T47D (cell line): ENCODE results near the gene NUP35.
A peak's percentile ranks its signal among the peaks of the same experiment; 100 is the strongest.

ENCODE experiments used
- DNase-seq, 2 experiments: peaks; one replicate each; pipeline versions ENCODE4 v3.0.0 to v3.0.0-alpha.2; 2011 to 2012; ENCODE audit warnings: low read depth in 1 of 2, low spot score in 1 of 2
- JUND ChIP-seq: IDR thresholded peaks from 2 replicates; pipeline ENCODE4 v1.6.1; 2012; ENCODE audit warnings: low read depth
- in situ Hi-C: cut with HindIII; loops from 2 replicates; pipeline ENCODE4 v1.10.0; 2016; ENCODE audit warnings: low sequenced_read_pairs, low pct_unique_long_range_greater_than_20kb

NUP35 gene, protein sequence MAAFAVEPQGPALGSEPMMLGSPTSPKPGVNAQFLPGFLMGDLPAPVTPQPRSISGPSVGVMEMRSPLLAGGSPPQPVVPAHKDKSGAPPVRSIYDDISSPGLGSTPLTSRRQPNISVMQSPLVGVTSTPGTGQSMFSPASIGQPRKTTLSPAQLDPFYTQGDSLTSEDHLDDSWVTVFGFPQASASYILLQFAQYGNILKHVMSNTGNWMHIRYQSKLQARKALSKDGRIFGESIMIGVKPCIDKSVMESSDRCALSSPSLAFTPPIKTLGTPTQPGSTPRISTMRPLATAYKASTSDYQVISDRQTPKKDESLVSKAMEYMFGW

DNA sequence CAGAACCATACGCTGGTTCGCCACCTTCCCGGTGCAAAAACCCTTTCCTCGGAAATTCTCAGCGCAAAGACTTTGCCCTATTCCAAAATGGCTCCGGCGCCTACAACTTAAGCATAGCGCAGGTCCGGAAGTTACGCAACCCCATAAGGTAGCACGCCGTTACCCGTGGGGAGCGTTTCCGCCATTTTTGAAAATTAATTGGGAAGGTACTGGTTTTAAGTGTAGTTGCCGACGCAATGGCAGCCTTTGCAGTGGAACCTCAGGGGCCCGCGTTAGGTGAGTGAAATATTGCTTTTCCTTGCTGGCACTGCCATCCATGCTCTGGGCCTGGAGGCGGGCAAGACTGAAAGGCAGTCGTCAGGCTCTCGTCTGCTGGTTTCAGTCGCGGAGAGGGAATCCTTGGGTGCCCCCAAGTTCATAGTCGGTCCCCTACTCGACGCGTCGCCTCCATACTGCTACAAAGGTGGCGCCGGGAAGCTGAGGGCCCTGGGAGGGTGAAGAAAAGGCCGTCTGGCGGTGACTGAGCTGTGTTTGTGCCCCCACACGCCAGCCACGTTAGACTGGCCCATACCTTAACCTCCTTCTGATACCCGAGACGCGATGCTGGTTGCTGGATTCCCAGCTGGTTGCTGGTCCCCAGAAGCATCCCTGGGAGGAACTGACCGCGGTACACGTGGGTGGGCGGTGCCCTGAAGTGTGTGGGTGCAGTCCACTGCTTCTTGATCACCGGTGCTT is at the start of gene NUP35:
Gene NUP35, plus strand, starts transcription at position 222 of the 735 bp plus-strand sequence. Its CDS starts 15 bp downstream, at position 237.
- peak; percentile 18 to 91 for DNase-seq
- in situ Hi-C loops, result no loop called here
- TF ChIP-seq JUND, result no peak

DNA sequence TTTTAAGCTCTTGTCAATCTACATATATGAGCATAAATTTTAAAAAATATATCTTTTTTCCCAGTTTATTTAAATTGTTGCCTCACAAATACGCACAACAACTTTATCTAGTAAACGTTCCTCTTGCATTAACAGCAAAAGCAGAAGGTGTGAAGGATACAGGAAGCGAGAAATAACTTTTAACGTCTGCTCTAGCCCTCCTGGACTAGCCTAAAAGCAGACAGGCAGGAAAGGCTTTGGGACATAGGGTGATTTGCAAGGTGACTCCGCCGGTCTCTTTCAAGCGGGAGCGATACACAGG is 46.1 kb upstream of the NUP35 start:
- no peak for DNase-seq
- in situ Hi-C loops, result no loop called here
- no peak for TF ChIP-seq JUND

DNA sequence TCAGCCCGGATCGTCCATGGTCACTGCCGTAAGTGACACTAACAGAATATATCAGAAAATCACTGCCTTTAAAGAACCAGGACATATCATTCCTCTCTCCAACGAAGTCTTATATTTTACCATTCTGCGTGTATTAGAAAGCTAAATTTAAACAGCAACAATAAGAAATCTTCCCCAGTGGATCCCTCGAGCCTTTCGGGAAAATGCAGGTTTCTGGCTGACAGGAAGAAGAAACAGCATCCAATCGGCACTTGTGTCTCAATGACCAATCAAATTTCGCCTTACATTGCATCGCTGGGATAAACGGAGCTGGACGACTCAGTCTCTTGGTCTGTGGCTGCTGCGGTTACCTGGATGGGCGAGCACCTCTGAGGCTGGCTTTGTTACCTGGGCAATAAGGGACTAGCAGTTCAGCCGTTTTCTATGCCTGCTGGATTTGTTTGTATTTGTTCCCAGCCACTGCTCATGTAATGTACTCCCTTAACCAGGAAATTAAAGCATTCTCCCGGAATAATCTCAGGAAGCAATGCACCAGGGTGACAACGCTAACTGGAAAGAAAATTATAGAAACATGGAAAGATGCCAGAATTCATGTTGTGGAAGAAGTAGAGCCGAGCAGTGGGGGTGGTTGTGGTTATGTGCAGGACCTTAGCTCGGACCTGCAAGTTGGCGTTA is 45.6 kb upstream of the NUP35 start, which contains the start of gene DUSP19:
Gene DUSP19, plus strand, starts transcription at position 284 of the 675 bp plus-strand sequence. Its CDS starts 187 bp downstream, at position 471.
- TF ChIP-seq JUND, result no peak
- DNase-seq, result peak; percentile 65 to 96
- in situ Hi-C loops, result no loop called here

DNA sequence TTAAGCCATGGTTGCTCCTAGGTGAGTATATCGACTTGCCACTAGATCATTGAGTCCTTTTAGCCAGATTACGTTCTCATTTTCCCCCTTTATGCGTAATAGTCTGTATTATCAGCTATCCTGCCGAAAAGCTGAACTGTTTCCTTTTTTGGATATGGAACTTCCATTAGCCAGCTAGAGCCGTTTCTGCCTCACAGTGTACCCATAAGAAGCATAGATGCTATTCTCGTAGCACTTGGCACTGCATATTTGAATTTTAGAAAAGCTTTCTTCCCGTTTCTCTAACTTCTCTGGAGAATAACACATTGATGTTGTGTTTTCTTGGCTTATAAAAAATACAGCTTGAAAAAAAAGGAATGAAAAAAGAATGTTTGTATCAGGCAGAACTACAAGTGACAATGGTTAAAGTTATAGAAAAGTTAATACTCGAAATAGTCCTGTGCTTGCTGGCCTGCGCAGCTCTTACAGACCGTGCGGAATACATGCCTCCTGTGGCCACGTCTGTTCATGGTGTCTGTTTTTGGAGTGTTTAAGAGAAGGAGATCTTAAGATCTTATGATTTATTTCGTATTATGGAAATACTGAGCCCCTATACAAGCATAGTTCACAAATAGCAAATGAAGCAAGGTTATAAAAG is 45.0 kb upstream of the NUP35 start:
- no peak for TF ChIP-seq JUND

DNA sequence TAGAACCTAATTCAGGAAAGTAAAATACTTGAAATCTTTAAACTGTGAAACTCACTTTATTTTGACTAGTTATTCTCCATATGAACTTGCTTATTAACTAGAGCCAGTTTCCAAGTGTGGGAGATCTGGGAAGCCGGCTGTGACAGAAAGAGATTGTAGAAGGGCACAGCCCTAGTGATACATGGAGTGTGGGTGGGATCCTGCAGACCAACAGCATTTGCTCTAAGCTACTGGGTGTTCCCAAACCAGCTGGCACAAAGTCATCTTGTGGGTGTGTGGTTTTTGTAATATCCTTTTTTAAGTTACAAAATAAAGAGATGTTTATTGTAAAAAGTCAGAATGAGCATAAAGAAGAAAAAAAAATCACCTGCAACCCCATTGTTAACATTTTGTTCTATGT is 42.3 kb upstream of the NUP35 start:
- in situ Hi-C loops, result no loop called here
- TF ChIP-seq JUND, result no peak
- DNase-seq, result no peak

More for the DNA sequence above, 45.0 kb upstream of the NUP35 start:
- in situ Hi-C loops, result no loop called here
- DNase-seq, result peak in 1 of 2 experiments; percentile 15

DNA sequence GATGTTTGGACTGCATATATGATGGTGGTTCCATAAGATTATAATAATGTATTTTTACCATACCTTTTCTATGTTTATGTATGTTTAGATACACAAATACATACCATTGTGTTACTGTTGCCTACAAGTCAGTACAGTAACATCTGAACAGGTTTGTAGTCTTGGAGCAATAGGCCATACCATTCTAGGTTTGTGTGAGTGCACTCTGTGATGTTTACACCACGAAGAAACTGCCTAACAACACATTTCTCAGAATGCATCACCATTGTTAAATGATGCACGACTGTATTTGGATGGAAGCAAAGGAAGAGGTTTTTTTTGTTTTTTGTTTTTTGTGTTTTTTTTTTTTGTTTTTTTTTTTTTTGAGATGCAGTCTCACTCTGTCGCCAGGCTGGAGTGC is 36.2 kb upstream of the NUP35 start:
- DNase-seq, result no peak
- no peak for TF ChIP-seq JUND
- in situ Hi-C loops, result no loop called here

DNA sequence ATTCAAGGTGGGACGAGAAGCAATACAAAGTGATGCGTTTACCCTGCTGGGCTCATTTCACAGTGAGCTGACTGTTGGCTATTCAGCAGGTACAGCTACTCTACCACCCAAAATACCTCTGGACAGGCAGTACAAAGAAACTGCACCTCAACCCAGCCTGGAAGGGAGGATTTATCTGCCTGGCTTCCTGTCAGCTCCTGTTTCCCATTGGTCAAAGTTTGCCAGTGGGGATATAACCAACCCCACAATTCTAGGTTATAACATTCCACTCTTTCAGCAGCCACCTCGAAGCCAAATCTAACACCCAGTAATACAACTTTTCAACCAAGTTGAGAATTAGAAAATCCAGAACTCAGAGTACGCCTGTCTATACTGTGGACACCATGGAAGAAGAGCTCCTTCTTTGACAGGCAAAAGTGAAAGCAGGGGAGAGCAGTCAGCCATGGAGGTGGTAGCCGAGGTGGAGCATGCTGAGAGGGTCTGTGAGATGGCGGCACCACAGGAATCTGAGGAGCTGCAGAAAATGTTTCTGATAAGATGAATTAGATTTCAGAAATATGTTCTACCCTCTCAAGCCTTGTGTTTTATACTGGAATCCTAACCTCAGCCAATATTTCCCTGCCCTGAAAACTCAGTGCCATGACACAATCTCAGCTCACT is 34.9 kb upstream of the NUP35 start:
- DNase-seq, result peak in 1 of 2 experiments; percentile 23
- in situ Hi-C loops, result no loop called here
- no peak for TF ChIP-seq JUND

DNA sequence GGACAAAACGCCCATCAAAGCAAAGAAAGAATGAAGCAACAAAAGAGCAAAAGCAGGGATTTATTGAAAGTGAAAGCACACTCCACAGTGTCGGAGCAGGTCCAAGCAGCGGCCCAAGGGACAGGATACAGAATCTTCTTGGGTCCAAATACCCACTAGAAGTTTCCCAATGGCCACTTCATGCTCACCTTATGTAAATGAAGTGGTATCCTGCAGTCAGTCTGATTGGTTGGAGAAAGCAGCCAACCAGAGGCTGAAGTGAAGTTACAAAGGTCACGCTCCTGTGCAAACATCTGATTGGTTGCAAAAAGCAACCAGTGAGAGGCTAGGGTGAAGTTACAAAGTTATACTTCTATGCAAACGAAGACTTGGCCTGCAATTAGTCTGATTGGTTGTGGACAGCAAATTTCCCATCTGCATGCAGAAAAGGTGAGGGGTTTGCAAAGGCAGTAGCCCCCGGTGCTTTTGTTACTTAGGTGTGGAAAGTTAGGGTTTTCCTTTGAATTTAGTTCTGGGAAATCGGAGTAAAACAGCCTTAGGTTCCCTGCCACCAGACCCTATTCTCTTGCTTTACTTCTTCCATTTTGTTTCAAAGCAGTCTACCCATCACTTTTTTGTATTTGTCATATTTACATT is 32.8 kb upstream of the NUP35 start:
- no peak for TF ChIP-seq JUND
- in situ Hi-C loops, result no loop called here

DNA sequence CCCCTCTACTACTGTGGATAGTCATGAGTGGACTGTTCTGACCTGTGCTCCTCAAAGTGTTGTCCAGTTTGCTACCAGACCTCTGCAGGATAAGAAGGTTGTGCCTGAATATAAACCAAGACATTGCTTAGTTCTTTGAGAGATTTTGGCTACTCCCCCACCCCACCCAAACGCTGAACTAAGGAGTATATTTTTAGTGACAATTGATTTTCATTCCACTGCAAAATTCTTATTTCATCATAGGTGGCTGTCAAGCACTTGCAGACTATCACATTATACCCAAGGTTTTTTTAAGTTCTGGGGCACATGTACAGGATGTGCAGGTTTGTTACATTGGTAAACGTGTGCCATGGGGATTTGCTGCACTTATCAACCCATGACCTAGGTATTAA is 32.3 kb upstream of the NUP35 start:
- in situ Hi-C loops, result no loop called here
- TF ChIP-seq JUND, result no peak
- DNase-seq, result no peak

More for the DNA sequence above, 32.8 kb upstream of the NUP35 start:
- no peak for DNase-seq

DNA sequence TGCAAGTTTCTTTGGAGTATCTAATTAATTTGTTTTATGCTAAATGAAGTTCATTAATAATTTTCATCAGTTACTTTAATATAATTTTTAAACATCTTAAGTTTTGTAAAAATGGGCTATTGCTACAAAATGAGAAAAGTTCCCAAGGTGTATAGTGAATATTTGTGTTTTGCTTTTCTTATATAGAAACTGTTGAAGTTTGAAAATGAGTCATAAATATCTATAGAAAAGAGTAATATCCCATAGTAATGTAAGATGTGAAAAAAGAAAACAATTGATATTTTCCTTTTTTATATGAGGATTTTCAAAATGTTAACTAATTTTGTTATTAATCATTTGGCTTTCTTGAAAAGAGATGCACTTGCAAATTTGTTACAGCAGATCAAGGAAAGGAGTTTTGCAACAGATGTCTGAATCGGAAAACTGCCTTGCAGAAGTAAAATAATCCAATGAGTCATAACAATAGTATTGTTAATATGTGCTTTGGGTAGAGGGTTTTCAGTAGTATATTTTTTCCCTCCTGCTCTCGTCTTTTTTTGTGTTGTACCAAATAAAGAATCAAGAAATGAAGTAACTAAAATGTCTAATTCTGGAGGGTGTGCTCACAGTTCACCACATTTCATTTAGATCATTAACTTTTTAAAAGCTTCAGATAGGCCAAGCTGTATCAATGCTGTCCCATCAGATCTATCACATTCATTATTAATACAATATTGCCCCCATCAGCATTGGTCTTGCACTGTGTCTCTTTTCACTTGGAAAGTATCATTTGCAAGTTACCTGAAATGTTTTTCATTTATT is 30.2 kb upstream of the NUP35 start:
- DNase-seq, result no peak
- TF ChIP-seq JUND, result no peak
- in situ Hi-C loops, result no loop called here
